Transverse colon (tissue), 4 donors: ENCODE results near the gene BAZ1B. TPM values are rescaled to one million over a fixed set of nuclear protein-coding genes. Genes with fewer than 3 reads are reported as not detected.

Experiments used
- DNase-seq: peaks from one replicate; pipeline ENCODE4 v3.0.0-alpha.2; 2019
- H3K27ac ChIP-seq, 4 donors: fragments of 200-600 bp; sonication (generic); 2 replicates each; pipeline ENCODE4 v1.5.1; 2016 to 2018; ENCODE audit warnings: inconsistent platforms in 4 of 4
- H3K27me3 ChIP-seq: fragments of 200-600 bp; sonication (generic); 2 replicates; pipeline ENCODE4 v1.5.1; 2017; ENCODE audit warnings: inconsistent platforms
- H3K36me3 ChIP-seq, 4 donors: fragments of 200-600 bp; sonication (generic); 2 replicates each; pipeline ENCODE4 v1.5.1; 2017 to 2019; ENCODE audit warnings: inconsistent platforms in 4 of 4
- H3K4me1 ChIP-seq, 4 donors: fragments of 200-600 bp; sonication (generic); 2 replicates each; pipeline ENCODE4 v1.5.1; 2017 to 2020; ENCODE audit warnings: inconsistent platforms in 4 of 4
- H3K4me3 ChIP-seq, 4 donors: fragments of 200-600 bp; sonication (generic); 1 replicate in 1 of 4; 2 replicates in 3 of 4; pipeline versions ENCODE4 v1.5.1 to v1.6.1; 2017 to 2019; ENCODE audit warnings: inconsistent platforms in 4 of 4
- H3K9me3 ChIP-seq, 2 donors: fragments of 200-600 bp; sonication (generic); 2 replicates each; pipeline ENCODE4 v1.5.1; 2017 to 2019; ENCODE audit warnings: inconsistent platforms in 2 of 2
- EP300 ChIP-seq: sonication (generic); formaldehyde crosslinking; IDR thresholded peaks from one replicate; pipeline ENCODE4 v1.6.1; 2017; ENCODE audit warnings: antibody characterized with exemption, low read depth
- POLR2A ChIP-seq: fragments of 450-650 bp; IDR thresholded peaks from one replicate; pipeline ENCODE4 v1.6.1; 2016; ENCODE audit warnings: antibody characterized with exemption, mild to moderate bottlenecking, moderate library complexity
- POLR2AphosphoS5 ChIP-seq, 3 donors: sonication (generic); formaldehyde crosslinking; IDR thresholded peaks; one replicate each; pipeline ENCODE4 v1.6.1; 2016; ENCODE audit warnings: antibody characterized with exemption in 3 of 3
- WGBS, 2 donors: methylation state at CpG; one replicate each; pipeline ENCODE4 v1.1.5; 2018; ENCODE audit warnings: low coverage in 1 of 2; 5-methylcytosine and 5-hydroxymethylcytosine counted together
- in situ Hi-C, 4 donors: fragments of 200-750 bp; cut with MboI; loops; one replicate each; pipeline versions ENCODE4 v1.15.0 to v1.15.1; 2017; ENCODE audit warnings: low sequenced_read_pairs in 3 of 4, low pct_ligation_motif_present in 1 of 4, low pct_unique_long_range_greater_than_20kb in 1 of 4
- intact Hi-C: fragments of 100-400 bp; cut with DNase I; formaldehyde crosslinking; loops from one replicate; pipeline ENCODE4 v1.15.1; 2023; ENCODE audit warnings: low total_unique reads
- total RNA-seq, 4 donors: library from RNA; depleted of rRNA; stranded (reverse); fragments of >200 nt; gene quantifications; one replicate each; pipeline ENCODE4 v1.1.0, GENCODE V29; 2016
- TF ChIP-seq, protein P1 (sequence below), 5 experiments: fragments of 200-600 bp in 3 of 5; fragments of 450-650 bp in 2 of 5; sonication (generic) in 3 of 5; IDR thresholded peaks; 1 replicate in 2 of 5; 2 replicates in 3 of 5; pipeline ENCODE4 v1.5.1; 2016 to 2017; ENCODE audit warnings: antibody characterized with exemption in 5 of 5, inconsistent platforms in 3 of 5, mild to moderate bottlenecking in 2 of 5, moderate library complexity in 1 of 5

BAZ1B gene
- total RNA-seq, 4 donors from 2014 or later, result 28.7 to 48.0 (median 33.7) TPM

DNA sequence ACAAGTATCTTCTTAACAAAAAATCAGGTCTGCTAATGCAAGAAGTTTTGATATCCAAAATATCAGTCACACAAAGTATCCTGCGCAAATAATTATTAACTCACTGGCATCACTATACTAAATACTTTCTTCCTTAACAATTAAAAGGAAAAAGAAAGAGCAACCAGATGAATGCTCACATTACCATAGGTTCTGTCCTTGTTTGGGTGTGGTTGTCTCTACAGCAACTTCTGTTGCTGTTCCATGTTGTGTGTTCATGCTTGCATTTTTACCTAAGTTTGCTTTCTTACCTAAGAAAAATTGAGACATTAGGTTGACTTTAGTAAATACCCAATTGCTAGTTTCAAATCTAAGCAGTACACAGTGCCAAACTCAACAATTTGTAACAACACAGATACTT, 56.0 kb downstream of the BAZ1B start:
- no peaks in the 10 kb centered on the region for H3K4me1 ChIP-seq
- H3K4me3 ChIP-seq, result no peak overlapping the region
- no peaks in the 10 kb centered on the region for H3K27me3 ChIP-seq
- no peaks in the 10 kb centered on the region for H3K9me3 ChIP-seq
- no peak overlapping the region for H3K27ac ChIP-seq
- intact Hi-C loops (no loop called here), in situ Hi-C loops (no loop called here)
- no peak for DNase-seq
- TF ChIP-seq POLR2AphosphoS5 (IDR thresholded peaks at IDR 0.05), result no peak
- H3K36me3 ChIP-seq, result peaks cover 0 to 88% (median 45%) of the 10 kb centered on the region in 4 donors
- WGBS, 2 donors, result 93 to 97% methylated on average over 1 of the region's 1 CpG

DNA sequence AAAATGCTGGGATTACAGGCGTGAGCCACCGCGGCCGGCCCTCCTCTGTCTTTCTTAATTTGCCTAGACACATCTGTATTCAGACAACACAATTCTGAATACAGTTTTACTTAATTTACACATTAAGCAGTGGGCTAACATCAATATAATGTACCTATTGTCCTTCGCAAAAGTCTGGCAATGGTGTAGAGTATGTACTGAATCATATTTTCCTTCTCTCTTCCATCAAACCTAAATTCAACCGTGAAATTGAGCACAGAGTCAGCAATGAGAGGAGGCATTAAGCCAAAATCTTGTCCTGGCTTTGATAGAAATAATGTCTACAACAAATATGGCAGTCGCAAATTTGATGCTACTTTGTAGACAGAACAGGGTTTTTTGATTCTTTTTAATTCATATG, 58.1 kb downstream of the BAZ1B start:
- H3K4me1 ChIP-seq, result no peaks in the 10 kb centered on the region
- DNase-seq, result no peak
- H3K27me3 ChIP-seq, result no peaks in the 10 kb centered on the region
- no peak overlapping the region for H3K27ac ChIP-seq
- WGBS, 2 donors, result 98 to 100% methylated on average over 1 to 7 of the region's 7 CpGs
- in situ Hi-C loops, result no loop called here
- peaks cover 0 to 93% (median 43%) of the 10 kb centered on the region in 4 donors for H3K36me3 ChIP-seq
- no peak overlapping the region for H3K4me3 ChIP-seq
- TF ChIP-seq, protein P1, sequence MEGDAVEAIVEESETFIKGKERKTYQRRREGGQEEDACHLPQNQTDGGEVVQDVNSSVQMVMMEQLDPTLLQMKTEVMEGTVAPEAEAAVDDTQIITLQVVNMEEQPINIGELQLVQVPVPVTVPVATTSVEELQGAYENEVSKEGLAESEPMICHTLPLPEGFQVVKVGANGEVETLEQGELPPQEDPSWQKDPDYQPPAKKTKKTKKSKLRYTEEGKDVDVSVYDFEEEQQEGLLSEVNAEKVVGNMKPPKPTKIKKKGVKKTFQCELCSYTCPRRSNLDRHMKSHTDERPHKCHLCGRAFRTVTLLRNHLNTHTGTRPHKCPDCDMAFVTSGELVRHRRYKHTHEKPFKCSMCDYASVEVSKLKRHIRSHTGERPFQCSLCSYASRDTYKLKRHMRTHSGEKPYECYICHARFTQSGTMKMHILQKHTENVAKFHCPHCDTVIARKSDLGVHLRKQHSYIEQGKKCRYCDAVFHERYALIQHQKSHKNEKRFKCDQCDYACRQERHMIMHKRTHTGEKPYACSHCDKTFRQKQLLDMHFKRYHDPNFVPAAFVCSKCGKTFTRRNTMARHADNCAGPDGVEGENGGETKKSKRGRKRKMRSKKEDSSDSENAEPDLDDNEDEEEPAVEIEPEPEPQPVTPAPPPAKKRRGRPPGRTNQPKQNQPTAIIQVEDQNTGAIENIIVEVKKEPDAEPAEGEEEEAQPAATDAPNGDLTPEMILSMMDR (IDR thresholded peaks at IDR 0.05), result no peak
- TF ChIP-seq POLR2AphosphoS5 (IDR thresholded peaks at IDR 0.05) (no peak), EP300 (no peak), POLR2A (no peak)
- no peaks in the 10 kb centered on the region for H3K9me3 ChIP-seq
- intact Hi-C loops, result no loop called here

DNA sequence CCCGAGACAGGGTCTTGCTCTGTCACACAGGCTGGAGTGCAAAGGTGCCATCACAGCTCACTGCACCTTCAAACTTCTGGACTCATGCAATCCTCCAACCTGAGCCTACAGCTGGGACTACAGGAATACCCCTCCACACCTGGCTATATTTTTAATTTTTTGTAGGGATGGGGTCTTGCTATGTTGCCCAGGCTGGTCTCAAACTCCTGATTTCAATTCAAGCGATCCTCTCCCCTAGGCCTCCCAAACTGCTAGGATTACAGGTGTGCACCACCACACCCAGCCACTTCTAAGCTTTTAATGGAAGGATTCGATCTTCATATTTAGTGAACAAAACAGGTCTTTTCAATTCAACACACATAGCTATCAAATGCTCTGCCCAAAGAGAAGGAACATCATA, 58.8 kb downstream of the BAZ1B start:
- Histone ChIP-seq H3K4me3 (no peak overlapping the region), H3K27me3 (no peaks in the 10 kb centered on the region), H3K4me1 (no peaks in the 10 kb centered on the region), H3K36me3 (peaks cover 0 to 94% (median 43%) of the 10 kb centered on the region in 4 donors), H3K9me3 (no peaks in the 10 kb centered on the region), H3K27ac (no peak overlapping the region)
- in situ Hi-C loops, result no loop called here
- no peak for DNase-seq
- WGBS, 2 donors, result 95 to 96% methylated on average over 3 of the region's 3 CpGs
- no peak for TF ChIP-seq POLR2A
- no peak for TF ChIP-seq POLR2AphosphoS5 (IDR thresholded peaks at IDR 0.05)
- TF ChIP-seq, protein P1 (IDR thresholded peaks at IDR 0.05), result no peak
- no peak for TF ChIP-seq EP300
- intact Hi-C loops, result no loop called here

DNA sequence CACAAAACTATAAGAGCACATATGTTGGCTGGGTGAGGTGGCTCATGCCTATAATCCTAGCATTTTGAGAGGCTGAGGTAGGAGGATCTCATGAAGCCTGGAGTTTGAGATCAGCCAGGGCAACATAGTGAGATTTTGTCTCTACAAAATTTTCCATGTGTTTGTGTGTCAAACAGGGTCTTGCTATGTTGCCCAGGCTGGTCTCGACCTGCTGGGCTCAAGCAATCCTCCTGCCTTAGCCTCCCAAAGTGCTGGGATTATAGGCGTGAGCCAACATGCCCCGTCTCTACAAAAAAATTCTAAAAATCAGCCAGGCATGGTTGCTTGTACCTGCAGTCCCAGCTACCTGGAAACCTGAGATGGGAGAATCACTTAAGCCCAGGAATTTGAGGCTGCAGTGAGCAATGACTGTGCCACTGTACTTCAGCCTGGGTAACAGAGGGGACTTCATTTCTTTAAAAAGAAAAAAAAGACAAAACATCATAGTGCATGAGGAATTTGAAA, 60.3 kb downstream of the BAZ1B start:
- Histone ChIP-seq H3K27me3 (no peaks in the 10 kb centered on the region), H3K36me3 (peaks cover 0 to 97% (median 44%) of the 10 kb centered on the region in 4 donors), H3K4me3 (no peak overlapping the region), H3K4me1 (no peaks in the 10 kb centered on the region), H3K9me3 (no peaks in the 10 kb centered on the region), H3K27ac (no peak overlapping the region)
- DNase-seq, result no peak
- intact Hi-C loops (no loop called here), in situ Hi-C loops (no loop called here)
- no peak for TF ChIP-seq POLR2A
- TF ChIP-seq, protein P1 (IDR thresholded peaks at IDR 0.05), result no peak
- no peak for TF ChIP-seq EP300
- TF ChIP-seq POLR2AphosphoS5 (IDR thresholded peaks at IDR 0.05), result no peak
- WGBS, 2 donors, result 92% methylated on average over 3 of the region's 3 CpGs; no CpG with 5 or more reads in 1 of the 2 donors

DNA sequence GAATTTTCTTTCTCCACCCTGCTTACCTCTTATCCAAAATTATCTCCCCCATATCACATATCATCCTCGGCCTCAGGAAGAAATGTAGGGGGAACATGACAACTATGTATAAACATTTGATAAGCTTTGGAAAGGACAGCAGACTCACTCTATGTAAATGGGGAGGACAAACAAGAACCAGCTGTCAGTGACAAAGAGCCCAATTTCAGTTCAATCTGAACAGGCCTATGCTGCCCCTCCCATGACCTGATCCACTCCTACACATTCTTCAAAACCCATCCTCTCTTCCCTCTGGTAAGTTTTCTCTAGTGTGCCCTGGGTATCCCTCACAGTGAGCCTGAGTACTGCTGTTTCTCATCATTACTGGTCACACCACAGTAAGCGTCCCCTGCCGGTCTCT, 67.7 kb downstream of the BAZ1B start:
- Histone ChIP-seq H3K4me3 (no peak overlapping the region), H3K27ac (no peak overlapping the region), H3K4me1 (no peaks in the 10 kb centered on the region), H3K9me3 (no peaks in the 10 kb centered on the region), H3K27me3 (no peaks in the 10 kb centered on the region), H3K36me3 (peaks cover 0 to 60% (median 24%) of the 10 kb centered on the region in 4 donors)
- intact Hi-C loops, result loop anchor here (5.0 kb wide), 1 partner anchor 107 kb away; no protein-coding TSS in a partner anchor
- 82 to 90% methylated on average over 1 to 3 of the region's 3 CpGs for WGBS, 2 donors
- in situ Hi-C loops, result no loop called here
- DNase-seq, result no peak
- TF ChIP-seq POLR2A, result no peak
- no peak for TF ChIP-seq EP300
- TF ChIP-seq, protein P1 (IDR thresholded peaks at IDR 0.05), result no peak
- no peak for TF ChIP-seq POLR2AphosphoS5 (IDR thresholded peaks at IDR 0.05)
